AG04449 (cell line): ENCODE results near the gene CTSF.
"Not testable (repeated sequence)": the region's sequence is repeated elsewhere in the genome, so short reads cannot be mapped to it uniquely, and the experiment has no call there.

Source experiments
- CTCF ChIA-PET: fragments of 350-600 bp; formaldehyde crosslinking; extraction: SDS; loops from one replicate; lab custom pipeline; 2021; ENCODE audit warnings: antibody characterized with exemption; lab: Yijun Ruan, JAX
- POLR2A ChIA-PET: fragments of 400-600, 350-600 bp; formaldehyde crosslinking; extraction: SDS; loops from one replicate; lab custom pipeline; 2020; ENCODE audit warnings: antibody characterized with exemption, inconsistent platforms; lab: Yijun Ruan, JAX
- DNase-seq: peaks from one replicate; pipeline ENCODE4 v3.0.0-alpha.2; 2010; ENCODE audit warnings: low read depth, low spot score
- H3K4me3 ChIP-seq: 2 replicates; pipeline ENCODE4 v1.5.1; 2011; ENCODE audit warnings: low read depth, mild to moderate bottlenecking, control low read depth, low read length
- TF ChIP-seq, protein P1 (sequence below): IDR thresholded peaks from one replicate; pipeline ENCODE4 v1.5.1; 2011; ENCODE audit warnings: mild to moderate bottlenecking, moderate library complexity, low read length, control low read depth, inconsistent platforms; ENCODE audit not compliant: insufficient read depth; ENCODE audit errors: missing control alignments

Gene CTSF

DNA sequence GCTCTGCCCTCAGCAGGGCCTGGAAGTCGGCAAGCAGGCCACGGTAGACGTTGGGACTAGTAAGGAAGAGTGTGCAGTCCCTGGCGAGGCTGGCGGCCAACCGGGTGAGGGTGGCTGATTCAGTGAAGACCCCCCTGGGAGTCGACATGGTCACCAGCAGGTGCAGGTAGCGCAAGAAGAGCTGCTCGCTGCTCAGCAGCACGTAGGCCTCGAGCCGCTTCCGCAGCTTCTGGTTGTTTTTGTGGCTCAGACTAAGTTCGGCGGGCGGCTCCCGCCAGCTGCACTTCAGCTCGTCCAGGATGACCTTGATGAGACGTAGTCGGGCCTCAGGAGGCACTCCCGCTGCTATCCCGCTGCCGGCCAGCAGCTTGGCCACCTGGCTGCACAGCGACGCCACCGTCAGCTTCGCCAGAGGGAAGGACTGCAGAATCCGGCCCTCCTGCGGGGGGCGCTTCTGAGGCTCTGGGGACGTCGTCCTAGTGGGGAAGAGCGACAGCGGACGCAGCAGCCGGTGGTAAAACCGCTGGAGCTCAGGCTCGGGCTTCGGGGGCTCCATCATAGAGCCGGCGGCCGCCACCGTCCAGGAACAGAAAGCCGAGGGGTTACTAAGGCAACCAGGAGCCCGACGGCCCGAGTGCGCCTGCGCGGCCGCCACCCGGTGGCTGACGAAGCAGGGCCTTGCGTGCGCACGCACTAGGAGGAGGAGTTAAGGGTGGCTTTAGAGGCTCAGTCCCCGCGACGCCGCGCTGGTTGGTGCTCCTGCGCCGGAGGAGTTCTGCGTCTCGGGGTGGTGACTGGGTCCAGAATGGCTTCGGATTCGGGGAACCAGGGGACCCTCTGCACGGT lies 24.3 kb upstream of the CTSF start, which contains the start of the genes CCDC87 and CCS:
Gene CCDC87, minus strand, starts transcription at position 607 of the 846 bp plus-strand sequence. Its CDS starts 48 bp downstream, at position 559.
Gene CCS, plus strand, starts transcription at position 729 of the 846 bp plus-strand sequence. Its CDS starts 77 bp downstream, at position 806.
- H3K4me3 ChIP-seq, result peak within 1 kb of the TSS; percentile 76
- CTCF ChIA-PET, result interaction anchor here (0.8 to 3.4 kb wide), 17 partner anchors 9 to 185 kb away, joined by 3 to 36 read pairs (median 6); partner anchors contain the start of genes CTSF, RBM4 and ZDHHC24
- POLR2A ChIA-PET, result interaction anchor here (0.7 to 2.0 kb wide), 5 partner anchors 13 to 86 kb away, joined by 3 to 7 read pairs (median 4); partner anchors contain the start of genes RBM14 and RBM4B
- TF ChIP-seq, protein P1, sequence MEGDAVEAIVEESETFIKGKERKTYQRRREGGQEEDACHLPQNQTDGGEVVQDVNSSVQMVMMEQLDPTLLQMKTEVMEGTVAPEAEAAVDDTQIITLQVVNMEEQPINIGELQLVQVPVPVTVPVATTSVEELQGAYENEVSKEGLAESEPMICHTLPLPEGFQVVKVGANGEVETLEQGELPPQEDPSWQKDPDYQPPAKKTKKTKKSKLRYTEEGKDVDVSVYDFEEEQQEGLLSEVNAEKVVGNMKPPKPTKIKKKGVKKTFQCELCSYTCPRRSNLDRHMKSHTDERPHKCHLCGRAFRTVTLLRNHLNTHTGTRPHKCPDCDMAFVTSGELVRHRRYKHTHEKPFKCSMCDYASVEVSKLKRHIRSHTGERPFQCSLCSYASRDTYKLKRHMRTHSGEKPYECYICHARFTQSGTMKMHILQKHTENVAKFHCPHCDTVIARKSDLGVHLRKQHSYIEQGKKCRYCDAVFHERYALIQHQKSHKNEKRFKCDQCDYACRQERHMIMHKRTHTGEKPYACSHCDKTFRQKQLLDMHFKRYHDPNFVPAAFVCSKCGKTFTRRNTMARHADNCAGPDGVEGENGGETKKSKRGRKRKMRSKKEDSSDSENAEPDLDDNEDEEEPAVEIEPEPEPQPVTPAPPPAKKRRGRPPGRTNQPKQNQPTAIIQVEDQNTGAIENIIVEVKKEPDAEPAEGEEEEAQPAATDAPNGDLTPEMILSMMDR, result peak; percentile 87
- DNase-seq, result no peak

DNA sequence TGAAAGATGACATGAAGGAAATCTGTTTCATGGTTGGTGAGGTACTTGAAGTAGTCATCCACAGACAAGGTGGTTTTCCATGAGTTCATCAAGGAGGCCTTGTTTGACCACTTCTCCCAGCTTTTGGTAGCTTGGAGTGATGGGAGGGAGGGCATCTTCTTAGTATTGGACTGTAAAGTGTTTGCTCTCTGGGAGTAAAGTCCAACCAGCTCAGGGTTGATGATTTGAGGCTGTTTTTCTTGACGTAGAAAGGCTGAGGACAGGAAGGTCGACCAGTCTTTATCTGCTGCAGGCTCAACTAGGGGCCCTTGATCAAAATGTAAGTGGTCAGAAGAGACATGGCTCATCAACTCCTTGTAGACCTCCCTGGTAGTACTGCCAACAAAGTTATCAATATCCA lies 22.8 kb upstream of the CTSF start:
- POLR2A ChIA-PET, result no interaction called here
- CTCF ChIA-PET, result interaction anchor here (1.0 to 3.4 kb wide), 6 partner anchors 11 to 88 kb away, joined by 4 to 36 read pairs (median 10); partner anchors contain the start of gene CTSF

DNA sequence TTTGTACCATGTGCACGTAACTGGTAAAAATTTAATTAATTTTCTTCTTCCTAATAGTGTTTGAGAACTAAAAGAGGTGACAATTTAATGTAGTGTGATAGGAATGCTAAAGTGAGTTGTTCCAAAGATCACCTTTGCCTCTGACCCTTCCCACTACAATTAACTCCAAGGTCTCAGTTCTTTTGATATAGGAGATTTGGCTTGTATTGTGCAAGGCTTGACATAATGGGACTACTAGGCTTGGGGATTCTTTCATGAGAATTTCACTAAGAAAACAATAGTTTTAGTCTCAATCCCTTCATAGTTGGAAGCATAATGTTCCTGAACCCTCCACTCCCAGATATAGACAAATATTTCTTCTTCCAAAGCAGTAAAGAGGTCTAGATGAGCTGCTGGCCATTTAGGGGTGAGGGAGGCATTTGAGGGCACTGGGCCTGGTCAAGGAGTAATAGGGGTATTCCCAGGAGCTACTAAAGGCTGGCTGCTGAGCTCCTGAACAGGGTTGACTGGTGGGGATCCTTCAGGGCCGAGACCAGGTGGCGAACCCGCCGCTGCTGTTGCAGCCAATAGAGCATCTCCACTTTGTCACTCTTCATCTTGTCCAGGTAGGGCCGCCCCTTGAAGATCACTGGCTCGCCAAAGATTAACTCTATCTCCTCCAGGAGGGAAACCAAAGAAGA lies 21.7 kb upstream of the CTSF start:
- TF ChIP-seq, protein P1, result no peak
- no peak overlapping the region for H3K4me3 ChIP-seq
- ChIA-PET POLR2A (no interaction called here), CTCF (interaction anchor here (0.6 to 3.4 kb wide), 3 partner anchors 10 to 1826 kb away, joined by 4 to 36 read pairs (median 4); no protein-coding TSS in a partner anchor)
- no peak for DNase-seq

More for the DNA sequence above, 22.8 kb upstream of the CTSF start:
- TF ChIP-seq, protein P1, result no peak
- H3K4me3 ChIP-seq, result no peak overlapping the region
- DNase-seq, result no peak

DNA sequence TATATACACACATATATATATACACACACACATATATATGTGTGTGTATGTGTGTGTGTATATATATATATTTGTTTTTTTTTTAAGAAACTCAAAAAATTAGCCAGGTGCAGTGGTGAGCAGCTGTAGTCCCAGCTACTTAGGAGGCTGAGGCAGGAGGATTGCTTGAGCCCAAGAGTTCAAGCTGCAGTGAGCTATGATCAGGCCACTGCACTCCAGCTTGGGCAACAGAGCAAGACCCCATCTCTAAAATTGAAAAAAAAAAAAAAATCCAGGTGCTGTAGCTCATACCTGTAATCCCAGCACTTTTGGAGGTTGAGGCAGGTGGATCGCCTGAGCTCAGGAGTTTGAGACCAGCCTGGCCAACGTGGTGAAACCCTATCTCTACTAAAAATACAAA lies 20.9 kb upstream of the CTSF start:
- CTCF ChIA-PET, result interaction anchor here (0.6 to 1.0 kb wide), 2 partner anchors 9 to 1825 kb away, joined by 3 to 4 read pairs; no protein-coding TSS in a partner anchor
- H3K4me3 ChIP-seq, DNase-seq, POLR2A ChIA-PET: not testable (repeated sequence)

DNA sequence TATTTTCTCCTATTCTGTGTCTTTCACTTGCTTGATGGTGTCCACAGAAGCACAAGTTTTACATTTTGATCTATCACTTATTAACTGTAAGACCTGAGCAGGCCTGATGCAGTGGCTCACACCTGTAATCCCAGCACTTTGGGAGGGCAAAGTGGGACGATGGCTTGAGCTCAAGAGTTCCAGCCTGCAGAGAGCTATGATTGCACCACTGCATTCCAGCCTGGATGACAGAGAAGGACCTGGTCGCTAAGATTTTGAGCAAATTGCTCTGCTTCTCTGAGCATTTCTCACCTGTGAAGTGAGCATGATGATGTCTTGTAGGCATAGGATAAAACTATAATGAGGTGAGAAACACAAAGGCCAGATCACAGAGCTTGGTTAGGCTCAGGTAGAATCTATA lies 17.7 kb upstream of the CTSF start:
- DNase-seq, result no peak
- ChIA-PET POLR2A (no interaction called here), CTCF (interaction anchor here (1.3 to 1.5 kb wide), 2 partner anchors 8 to 92 kb away, joined by 6 read pairs; partner anchors contain the start of gene RBM4B)
- no peak overlapping the region for H3K4me3 ChIP-seq
- TF ChIP-seq, protein P1, result no peak

DNA sequence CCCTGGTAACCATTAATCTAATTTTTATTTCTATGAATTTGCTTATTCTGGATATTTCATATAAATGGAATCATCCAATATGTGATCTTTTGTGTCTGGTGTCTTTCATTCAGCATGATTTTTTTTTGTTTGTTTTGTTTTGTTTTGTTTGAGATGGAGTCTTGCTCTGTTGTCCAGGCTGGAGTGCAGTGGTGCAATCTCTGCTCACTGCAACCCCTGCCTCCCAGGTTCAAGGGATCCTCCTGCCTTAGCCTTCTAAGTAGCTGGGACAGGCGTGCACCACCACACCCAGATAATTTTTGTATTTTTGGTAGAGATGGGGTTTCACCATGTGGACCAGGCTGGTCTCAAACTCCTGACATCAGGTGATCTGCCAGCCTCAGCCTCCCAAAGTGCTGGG lies 17.0 kb upstream of the CTSF start:
- CTCF ChIA-PET, result interaction anchor here (1.3 to 1.5 kb wide), 2 partner anchors 8 to 93 kb away, joined by 6 read pairs; partner anchors contain the start of gene RBM4B
- DNase-seq, POLR2A ChIA-PET, H3K4me3 ChIP-seq: not testable (repeated sequence)

DNA sequence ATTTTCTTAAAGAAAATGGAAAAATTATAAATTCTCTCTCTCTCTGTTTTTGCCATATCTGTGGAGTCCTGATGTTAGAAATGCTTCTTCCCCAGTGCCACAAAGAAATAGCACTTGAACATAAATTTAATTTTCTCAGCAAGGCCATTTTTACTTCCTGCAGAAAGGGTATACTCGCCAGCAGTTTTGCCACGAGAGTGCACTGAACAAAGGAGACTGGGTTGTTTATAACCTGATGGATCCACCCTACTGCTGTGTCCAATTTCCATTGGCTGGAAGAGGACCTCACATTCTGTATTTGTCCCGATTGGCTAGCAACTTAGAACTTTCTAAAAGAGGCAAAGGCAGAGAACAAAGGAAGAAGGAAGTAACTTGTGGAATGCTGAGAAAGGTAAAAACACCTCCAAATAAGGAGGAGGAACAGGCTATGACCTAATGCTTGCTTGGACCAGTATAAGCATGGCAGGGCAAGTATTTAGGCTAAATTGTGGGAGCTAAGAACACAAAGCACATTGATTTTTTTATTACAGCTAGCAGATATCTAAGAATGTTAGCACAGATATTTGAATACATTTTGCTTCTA lies 14.2 kb upstream of the CTSF start:
- H3K4me3 ChIP-seq, DNase-seq, CTCF ChIA-PET, POLR2A ChIA-PET: not testable (repeated sequence)
